Measurements from ENCODE around the gene ZNF365.

DNA sequence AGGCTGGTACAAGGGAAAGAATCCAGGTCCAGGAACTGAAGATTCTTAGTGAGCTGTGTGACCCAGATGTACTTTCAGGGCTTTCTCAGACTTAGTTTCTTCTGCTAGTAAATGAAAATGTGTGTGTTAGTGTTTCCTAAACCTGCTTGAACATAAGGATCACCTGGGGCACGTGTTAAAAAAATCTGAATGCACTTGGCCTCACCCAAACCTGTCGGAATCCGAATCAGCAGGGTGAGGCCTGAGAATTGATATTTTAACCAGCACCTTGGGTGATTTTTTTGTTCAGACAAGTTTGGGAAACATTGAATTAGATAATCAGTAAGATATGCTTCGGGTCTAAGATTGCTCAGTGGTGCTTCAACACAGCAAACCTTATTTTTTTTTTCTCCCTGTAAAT lies 59.7 kb downstream of the ZNF365 start:
- TF ChIP-seq CTCF (IDR thresholded peaks at IDR 0.05; ENCODE audit: borderline replicate concordance, extremely low read depth, low read length, poor library complexity, severe bottlenecking) (no peak), EZH2 (IDR thresholded peaks at IDR 0.05; ENCODE audit: borderline replicate concordance, low read depth, low read length, severe bottlenecking) (no peak)

Measured in DND-41 (cell line).